GM18498 (cell line): ENCODE data around the gene RNF169.

Experiments
- ATAC-seq: cut with Tn5 transposase; IDR thresholded peaks from one replicate; pipeline ENCODE4 v1.9.1; 2021; ENCODE audit warnings: mild to moderate bottlenecking, moderate library complexity; ENCODE audit not compliant: unreplicated experiment

The RNF169 gene, protein sequence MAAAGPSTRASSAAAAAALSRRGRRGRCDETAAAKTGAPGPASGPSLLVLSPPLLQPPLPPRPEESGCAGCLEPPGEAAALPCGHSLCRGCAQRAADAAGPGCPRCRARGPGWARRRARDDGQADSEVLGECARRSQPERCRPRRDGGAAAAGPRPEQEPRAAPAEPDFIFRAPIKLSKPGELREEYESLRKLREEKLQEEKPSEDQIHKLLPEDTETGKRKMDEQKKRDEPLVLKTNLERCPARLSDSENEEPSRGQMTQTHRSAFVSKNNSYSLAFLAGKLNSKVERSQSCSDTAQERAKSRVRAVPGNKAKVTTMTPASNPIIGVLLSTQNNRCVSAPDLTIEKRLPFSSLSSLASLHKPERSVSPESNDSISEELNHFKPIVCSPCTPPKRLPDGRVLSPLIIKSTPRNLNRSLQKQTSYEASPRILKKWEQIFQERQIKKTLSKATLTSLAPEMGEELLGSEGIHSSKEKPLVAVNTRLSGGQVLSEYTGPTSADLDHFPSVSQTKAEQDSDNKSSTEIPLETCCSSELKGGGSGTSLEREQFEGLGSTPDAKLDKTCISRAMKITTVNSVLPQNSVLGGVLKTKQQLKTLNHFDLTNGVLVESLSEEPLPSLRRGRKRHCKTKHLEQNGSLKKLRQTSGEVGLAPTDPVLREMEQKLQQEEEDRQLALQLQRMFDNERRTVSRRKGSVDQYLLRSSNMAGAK

DNA sequence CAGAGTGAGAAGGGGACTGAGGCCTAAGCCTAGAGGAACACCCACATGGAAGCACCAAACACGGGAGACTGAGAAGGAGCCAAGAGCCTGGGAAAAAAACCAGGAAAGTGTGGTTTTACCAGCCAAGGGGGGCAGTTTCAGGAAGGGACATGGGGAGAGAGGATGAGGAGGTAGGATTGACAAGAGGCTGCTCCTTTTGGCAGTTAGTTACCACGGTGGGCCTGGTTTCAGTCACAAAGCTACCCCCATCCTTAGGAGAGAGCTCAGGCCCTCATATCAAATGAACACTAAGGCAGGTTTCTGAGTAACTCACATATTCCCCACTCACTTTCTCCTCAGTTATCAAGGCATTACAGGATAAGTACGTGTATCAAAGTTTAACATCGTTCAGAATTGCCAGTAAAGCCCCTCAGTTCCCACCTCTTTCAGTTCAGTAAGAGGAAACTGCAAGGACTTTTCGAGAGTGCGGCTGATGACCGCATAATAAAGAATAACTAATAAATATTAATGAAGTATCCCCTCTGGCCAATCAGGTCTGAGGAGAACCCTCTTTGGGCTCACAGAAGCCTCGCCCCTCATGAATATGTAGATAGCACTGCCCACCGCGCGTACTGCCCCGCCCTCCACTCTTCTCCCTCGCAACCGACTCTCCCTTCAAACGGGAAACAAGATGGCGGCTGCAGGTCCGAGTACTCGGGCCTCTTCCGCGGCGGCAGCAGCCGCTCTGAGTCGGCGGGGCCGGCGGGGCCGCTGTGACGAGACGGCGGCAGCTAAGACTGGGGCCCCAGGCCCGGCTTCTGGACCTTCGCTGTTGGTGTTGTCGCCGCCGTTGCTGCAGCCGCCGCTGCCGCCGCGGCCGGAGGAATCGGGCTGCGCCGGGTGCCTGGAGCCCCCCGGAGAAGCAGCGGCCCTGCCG lies at the start of gene RNF169:
Gene RNF169, plus strand, starts transcription at position 639 of the 916 bp plus-strand sequence. Its CDS starts 32 bp downstream, at position 671.
- peak; percentile 96 for ATAC-seq

DNA sequence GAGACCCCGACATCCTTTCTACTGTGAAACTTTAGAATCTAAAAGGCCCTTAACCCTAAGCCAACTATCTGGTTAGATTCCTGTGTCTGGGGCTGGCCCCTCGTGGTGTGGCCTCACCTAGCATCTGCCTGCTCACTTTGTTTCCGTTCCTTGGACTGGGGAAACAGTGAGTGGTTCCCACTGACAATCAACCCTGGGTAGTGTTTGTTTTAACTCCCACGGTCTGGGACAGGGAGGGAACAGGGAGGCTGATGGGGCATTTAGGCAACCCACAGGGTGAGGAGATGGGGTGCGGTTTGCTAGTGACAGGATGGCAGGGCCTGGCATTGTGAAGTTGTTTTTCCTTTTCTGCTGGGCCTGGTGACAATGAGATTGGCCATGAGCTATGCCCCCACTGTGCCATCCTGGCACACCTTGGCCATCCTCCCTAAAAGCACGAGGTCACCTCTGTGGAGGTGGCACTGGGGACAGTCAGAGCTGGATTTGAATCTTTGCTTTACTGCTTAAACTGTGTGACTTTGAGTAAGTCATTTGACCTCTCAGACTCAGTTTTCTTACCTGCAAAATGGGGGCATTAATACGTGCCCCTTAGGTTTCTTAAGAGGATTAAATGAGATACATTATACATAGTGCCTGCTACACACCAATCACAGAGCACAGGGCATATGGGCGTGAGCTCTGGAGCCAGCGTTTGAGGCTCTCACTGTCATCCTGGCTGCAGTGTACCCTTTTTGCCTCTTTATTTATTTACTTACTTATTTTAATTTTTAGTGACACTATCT lies 48.8 kb upstream of the RNF169 start:
- no peak for ATAC-seq

DNA sequence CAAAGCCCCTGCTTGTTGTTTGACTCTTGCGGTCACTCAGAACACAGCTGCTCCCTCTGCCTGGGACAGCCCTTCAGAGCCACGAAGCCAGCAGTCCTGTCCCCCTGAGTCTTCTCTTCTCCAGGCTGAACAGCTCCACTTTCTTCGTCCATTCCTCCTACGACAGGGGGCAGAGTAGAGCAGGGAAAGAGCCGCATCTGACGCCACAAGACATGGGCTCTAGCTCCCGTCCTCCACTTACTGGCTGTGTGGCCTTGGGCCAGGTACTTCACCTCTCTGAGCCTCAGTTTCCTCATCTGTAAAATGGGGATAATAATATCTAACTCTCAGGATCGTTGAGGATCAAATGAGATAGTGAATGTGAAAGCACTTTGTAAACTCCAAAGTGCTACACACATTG lies 47.3 kb upstream of the RNF169 start:
- ATAC-seq = no peak

DNA sequence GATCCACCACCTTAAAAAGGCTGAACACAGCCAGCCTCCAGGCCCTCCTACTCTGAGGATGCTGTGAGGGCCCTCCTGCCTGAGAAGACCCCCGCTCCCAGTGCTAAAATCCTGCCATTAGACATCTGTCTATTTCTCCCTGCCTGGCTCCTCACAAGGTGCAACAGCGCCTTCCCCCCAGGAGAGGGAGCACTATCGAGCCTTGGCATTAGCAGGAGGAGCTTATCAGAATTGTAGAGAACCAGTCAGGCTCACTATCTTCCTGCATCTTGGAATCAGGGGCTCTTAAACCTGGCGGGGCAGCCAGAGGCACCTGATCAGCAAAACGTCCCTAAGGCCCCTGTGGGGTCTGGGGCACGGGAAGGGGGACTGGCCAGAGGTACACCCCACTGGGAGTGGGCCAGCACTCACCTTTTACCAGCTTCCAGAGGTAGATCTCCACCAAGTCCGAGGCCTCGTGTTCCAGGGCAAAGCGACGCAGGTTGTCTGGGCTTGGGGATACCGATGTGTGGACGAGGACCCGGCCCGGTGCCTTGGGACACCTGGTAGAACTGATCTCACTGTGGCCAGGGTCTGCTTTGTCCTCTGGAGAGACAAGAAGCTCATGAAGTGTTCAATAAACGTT lies 46.2 kb upstream of the RNF169 start:
- peak; percentile 74 for ATAC-seq

DNA sequence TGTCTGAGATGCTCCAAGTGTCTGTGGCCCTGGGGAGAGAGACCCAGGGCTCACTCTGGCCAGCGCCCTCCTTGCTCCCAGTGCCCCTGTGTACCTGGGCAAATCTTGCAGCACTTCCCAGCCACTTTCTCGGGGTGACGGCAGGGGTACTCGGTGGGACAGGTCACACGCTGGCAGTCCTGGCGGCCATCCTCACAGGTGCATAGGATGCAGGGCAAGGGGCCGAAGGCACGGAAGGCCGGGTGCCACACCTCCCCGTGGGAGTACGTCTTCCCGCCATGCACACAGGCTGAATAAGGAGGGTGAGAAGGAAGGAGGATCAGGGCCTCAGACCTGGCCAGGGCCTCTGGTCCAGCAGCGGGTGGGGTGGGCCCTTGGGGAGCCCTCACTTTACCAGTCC lies 45.4 kb upstream of the RNF169 start:
- no peak for ATAC-seq

DNA sequence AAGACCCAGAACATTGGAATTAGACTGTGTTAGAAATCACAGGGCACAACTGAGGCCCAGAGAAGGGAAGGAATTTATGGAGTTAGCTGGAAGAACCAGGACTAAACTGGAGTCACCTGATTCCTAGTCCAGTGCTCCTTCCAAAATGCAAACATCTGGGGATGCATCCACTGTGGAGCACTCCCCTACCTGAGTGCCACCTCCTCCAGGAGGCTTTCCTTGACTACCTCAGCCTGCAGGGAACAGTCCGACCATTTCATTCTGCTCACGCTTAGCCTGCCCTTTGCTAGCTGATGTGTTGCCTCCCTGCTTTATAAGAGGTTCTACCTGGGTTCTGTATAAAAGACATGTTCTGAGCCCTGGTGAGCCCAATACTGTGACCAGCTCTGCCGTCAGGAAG lies 41.5 kb upstream of the RNF169 start:
- no peak for ATAC-seq

DNA sequence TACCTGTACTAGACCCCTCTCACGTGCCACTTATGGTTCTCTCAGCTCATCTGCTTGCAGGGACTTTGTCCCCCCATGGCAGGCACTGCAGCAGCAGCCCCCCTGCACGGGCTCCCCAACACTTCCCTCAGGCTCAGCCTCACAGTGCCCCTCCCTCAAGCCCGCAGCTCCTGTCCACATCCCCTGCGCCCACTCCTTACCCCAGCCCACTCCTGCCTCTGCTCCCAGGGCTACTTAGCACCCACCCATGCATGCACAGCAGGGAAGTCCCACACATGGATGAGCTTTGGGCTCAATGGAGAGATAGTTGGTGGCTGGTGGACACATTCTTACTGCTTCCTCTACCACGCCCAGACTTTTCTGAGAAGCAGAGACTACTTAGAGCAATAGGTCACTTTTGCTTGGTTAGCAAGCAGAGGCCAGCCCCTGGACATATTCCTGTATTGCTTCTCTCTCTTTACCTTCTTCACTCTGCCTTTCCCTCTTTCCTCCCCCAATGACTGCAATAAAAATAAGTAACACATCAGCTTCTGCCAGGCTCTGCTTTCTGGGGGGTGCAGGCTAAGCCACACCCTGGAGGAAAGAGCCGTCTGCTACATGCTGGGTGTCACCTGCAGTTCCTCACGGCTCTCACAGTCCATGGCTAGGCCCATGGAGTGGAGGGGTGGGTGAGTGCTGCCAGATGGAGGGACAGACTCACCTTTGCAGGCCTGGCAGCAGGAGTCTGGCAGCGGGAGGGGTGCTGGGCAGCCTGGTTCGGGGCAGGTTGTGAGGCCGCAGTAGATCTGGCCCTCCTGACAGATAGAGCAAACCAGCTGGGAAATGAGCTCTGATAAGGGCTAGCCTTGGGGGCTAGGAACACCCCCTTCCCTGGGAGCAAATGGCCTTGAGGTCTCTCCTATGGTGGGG lies 40.8 kb upstream of the RNF169 start:
- no peak for ATAC-seq

DNA sequence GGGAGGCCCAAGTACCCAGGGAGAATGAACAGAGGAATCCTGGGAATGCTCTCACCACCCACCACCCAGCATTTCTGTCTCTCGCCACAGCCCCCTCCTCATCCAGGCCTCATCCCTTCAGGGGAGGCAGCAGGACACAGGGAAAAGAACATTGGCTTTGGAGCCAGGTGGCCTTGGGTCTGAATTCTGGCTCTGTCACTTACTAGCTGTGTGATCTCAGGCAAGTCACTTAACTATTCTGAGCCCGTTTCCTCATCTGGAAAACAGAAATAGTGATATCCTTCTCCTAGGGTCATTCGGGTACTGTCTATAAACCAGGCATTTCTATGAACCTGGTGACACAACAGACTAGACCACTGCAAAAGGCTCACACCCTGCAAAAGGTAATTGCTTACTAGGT lies 39.5 kb upstream of the RNF169 start:
- ATAC-seq = no peak

DNA sequence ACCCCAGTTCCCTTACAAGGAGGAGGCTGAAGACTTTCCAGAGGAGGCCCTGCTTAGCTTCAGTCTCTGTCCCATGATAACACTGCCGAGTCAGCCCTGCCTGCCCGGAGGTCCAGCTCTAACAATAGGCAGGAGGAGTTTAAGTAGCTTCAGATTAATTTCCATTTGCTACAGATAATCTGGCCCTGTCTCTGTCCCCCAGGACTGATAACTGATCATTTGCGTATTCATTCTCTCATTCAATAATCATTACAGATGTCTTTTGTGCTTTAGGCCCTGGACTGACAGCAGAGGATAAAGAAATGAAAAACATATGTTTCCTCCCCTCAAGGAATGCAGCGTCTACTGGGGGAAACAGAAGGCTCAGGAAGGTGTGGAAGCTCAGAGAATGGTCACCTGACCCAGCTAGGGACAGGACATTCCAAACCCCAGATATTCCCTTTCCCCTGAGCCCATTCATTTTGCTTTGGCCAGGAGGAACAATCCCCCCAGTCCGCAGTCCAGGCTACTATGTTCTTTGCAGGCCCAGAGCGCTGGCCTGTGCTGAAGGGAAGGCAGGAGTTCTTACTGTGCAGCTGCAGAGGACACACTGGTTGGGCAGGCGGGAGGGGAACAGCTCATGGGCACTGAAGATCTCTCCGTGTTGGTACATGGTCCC lies 38.2 kb upstream of the RNF169 start:
- no peak for ATAC-seq

DNA sequence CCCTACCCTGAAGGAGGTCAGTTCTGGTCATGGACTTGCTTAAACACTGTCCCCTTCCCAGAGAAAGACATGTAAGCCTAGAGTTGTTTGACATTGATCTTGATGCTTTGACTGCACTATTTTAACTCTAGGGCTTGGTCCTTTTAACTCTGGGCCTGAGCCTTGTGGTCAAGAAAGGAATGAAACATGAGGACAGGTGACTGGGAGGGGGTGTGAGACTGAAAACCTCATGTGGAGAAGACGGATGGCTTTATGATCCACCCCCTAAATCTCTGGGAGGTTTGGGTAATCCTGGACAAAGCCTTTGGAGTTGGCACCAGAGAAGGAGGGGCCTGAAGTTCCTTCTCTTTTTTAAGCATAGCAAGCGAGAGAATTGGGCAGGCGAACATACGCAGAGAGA lies 35.0 kb upstream of the RNF169 start:
- no peak for ATAC-seq

DNA sequence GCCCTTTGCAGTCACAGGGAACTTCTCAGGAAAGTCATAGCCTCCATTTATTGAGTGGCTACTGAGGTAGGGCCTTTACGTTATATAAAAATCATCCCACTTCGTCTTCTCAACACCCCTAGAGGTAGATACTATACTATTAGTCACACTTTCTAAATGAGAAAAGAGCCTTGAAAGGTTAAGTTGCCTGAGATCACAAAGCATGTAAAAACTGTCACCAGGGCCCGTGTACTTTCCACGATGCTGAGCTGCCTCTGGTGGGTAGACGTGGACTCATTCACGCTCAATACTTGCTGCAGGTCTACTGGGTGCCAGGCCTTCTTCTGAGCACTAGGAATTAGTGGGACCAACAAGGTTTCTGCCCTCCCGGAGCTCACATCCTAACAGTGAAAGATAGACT lies 33.7 kb upstream of the RNF169 start:
- ATAC-seq = no peak

DNA sequence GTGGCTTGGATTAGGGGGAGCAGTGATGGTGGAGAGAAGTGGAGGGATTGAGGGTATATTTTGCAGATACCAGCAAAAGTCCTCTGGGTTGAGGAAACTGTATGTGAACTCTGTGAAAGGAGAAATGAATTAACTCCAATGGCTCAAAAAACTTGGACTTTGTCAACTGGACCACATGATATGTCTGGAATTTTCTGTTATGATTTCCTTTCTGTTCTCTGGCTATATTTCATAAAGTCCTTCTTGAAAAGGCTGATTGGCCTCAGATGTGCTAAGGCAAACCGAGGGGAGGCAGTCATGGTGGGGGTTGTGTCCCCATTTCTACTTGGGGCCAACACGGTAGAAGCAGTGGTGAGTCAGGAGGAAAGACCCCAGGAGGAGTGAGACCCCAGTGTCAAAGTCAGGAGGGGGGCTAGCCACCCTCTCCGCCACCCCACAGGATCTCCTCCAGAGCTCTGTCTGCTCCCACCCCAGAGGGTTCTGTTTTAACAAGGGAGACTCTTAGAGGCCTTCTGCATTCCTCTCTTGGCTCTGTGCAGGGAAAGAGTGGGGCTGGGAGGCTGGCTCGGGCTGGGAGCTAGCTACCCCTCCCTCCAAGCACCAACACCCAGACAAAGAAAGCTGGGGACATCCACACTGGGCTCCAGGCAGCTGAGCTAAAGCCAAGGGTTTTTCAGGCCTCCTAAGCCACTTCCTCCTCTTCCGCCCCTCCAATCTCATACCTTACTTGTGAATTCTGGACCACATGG lies 31.3 kb upstream of the RNF169 start:
- no peak for ATAC-seq

DNA sequence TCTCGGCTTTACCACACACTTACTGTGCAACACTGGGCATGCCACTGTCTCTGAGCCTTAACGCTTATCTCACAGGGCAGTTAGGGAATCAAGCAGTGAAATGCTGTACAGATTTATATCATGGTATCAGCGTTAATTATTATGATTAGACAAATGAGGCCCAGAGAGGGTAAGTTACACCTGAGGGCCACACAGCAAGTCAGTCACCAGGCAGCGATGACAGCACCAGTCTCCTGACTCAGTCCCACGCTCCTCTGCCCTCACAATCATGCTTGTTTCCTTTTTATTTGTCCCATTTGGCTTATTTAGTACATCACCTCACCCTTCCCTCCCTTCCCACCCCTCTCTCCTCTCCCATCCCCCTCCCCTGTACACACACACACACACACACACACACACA lies 29.6 kb upstream of the RNF169 start:
- no peak for ATAC-seq

DNA sequence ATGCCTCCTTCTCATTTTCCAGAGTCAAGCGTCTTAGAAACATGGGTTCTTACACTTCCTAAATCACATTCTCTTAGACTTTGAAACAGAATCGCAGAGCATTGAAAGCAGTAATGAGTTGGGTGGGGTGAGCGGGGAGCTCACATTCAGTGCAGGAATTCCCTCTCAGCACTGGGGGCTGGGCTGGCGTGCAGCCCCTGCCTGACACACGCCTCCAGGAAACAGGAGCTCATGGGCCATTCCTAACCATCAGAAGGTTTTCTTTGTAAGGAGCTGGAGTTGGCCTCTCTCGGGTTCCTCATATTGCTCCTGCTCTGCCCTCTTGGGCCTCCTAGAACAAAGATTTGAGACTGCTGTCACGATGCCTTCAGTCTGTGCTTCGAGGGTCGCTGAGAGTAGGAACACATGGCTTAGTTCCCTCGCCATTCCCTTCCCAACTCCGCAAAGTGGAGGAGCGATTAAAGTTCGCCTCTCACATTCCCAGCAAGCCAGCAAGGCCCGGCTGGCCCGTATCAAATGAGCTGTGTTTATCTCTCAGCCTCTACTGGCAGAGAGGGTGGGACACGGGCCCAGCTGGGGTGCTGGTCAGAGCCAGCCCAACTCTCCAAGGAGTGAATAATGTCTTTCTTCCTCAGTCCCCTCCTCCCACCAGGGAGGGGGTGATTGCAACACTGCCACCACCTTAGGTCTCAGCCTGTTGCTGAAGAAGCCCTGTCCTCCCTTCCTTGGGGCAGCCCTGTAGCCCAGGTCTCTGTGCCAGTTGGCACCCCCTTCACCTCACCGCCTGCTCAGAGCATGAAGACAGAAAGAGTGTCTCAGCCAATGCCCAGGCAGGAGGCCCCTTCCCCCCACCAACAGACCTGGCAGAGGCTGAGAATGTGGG lies 27.8 kb upstream of the RNF169 start:
- no peak for ATAC-seq

DNA sequence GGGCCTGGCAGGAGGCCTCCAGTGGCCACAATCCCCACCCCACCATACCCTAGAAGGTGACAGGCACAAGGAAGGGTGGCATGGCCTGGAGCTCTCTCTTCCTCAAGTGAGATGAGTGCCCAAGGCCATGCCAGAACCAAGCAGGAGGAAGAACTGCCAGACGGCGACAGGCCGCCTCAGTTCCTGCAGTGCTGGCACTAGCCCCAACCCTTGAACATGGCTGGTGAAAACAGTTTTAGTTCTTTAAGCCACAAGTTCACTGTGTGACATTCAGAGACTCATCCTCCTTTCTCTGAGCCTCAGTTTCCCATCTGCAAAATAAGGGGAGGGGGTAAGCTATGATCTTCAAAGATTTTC lies 27.2 kb upstream of the RNF169 start:
- ATAC-seq = no peak

DNA sequence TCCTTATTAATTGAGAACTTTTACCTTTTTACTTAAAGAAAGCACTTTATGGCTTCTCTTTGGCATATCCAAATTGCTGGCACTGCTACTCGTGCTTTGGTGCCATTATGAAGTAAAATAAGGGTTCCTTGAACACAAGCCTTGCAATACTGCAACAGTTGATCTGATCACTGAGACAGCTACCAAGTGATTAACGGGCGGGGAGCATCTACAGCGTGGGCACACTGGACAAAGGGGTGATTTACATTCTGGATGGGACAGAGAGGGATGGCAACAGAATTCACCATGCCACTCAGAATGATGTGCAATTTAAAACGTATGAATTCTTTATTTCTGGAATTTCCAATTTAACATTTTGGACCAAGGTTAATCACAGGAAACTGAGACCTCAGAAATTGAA lies 25.1 kb upstream of the RNF169 start:
- no peak for ATAC-seq

DNA sequence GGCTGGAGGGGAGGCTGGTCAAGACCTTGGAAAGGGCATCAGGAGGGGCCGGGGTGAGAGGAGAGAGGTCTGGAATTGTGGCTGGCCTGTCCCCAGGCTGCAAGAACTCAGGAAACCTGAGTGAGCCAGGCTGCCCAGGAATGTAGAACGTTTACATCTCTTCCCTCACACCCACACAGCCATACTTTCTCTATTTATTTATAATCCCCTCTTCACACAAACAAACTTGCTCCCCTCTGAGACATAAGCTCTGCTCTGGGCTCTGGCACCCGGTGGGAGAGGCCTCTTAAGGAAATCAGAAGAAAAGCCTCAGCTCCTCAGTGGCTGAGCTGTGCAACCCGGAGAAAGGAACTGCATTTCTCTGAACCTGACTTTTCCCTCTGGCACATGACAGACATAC lies 22.9 kb upstream of the RNF169 start:
- ATAC-seq = no peak
